Common myeloid progenitor, CD34-positive (primary cell): Measurements from ENCODE around the gene DPEP1.
"Not testable (repeated sequence)": the region's sequence is repeated elsewhere in the genome, so short reads cannot be mapped to it uniquely, and the experiment has no call there.

ENCODE experiments used
- CTCF ChIA-PET: fragments of 350-600 bp; sonication (Branson Sonifier 250); formaldehyde crosslinking; loops from one replicate; lab custom pipeline; 2021; ENCODE audit warnings: antibody characterized with exemption; lab: Charles Lee
- POLR2A ChIA-PET: fragments of 350-600 bp; sonication (Branson Sonifier 250); formaldehyde crosslinking; loops from one replicate; lab custom pipeline; 2021; ENCODE audit warnings: antibody characterized with exemption; lab: Charles Lee
- DNase-seq, 3 donors: peaks; one replicate each; pipeline versions ENCODE4 v3.0.0 to v3.0.0-alpha.2; 2013
- H3K27ac ChIP-seq, 2 experiments: 1 replicate in 1 of 2; 2 replicates in 1 of 2; pipeline ENCODE4 v1.7.0; 2013; ENCODE audit warnings: inconsistent platforms in 2 of 2, low read length in 2 of 2, mild to moderate bottlenecking in 2 of 2, low read depth in 1 of 2, moderate library complexity in 1 of 2; ENCODE audit not compliant: severe bottlenecking in 2 of 2, insufficient read depth in 1 of 2, poor library complexity in 1 of 2
- H3K27me3 ChIP-seq, 5 experiments: replicated peaks in 2 of 5; 1 replicate in 3 of 5; 2 replicates in 2 of 5; pipeline versions ENCODE4 v1.6.1 to v1.7.0; 2013; ENCODE audit warnings: low read length in 4 of 5, mild to moderate bottlenecking in 2 of 5, moderate library complexity in 2 of 5, inconsistent platforms in 1 of 5; ENCODE audit not compliant: insufficient read depth in 5 of 5, control insufficient read depth in 4 of 5
- H3K36me3 ChIP-seq, 4 experiments: 1 replicate in 2 of 4; 2 replicates in 2 of 4; pipeline versions ENCODE4 v1.6.1 to v1.7.0; 2013; ENCODE audit warnings: low read length in 3 of 4, control low read depth in 1 of 4, mild to moderate bottlenecking in 1 of 4; ENCODE audit not compliant: control insufficient read depth in 4 of 4, insufficient read depth in 4 of 4
- H3K4me1 ChIP-seq, 4 experiments: 1 replicate in 3 of 4; 2 replicates in 1 of 4; pipeline versions ENCODE4 v1.6.1 to v1.7.1; 2013; ENCODE audit warnings: low read length in 3 of 4, mild to moderate bottlenecking in 3 of 4, control low read depth in 1 of 4, inconsistent platforms in 1 of 4, moderate library complexity in 1 of 4; ENCODE audit not compliant: control insufficient read depth in 4 of 4, insufficient read depth in 4 of 4; ENCODE audit errors: control extremely low read depth in 1 of 4
- H3K4me3 ChIP-seq, 7 experiments: 1 replicate in 4 of 7; 2 replicates in 3 of 7; pipeline versions ENCODE4 v1.5.1 to v1.7.0; 2013; ENCODE audit warnings: mild to moderate bottlenecking in 7 of 7, low read length in 6 of 7, moderate library complexity in 6 of 7, inconsistent platforms in 2 of 7, low read depth in 2 of 7, control low read depth in 1 of 7; ENCODE audit not compliant: insufficient read depth in 4 of 7, control insufficient read depth in 1 of 7; ENCODE audit errors: extremely low read depth in 1 of 7
- H3K9me3 ChIP-seq, 5 experiments: 1 replicate in 4 of 5; 2 replicates in 1 of 5; pipeline versions ENCODE4 v1.6.1 to v1.7.1; 2013; ENCODE audit warnings: low read length in 4 of 5, mild to moderate bottlenecking in 2 of 5, inconsistent platforms in 1 of 5, low read depth in 1 of 5, moderate library complexity in 1 of 5; ENCODE audit not compliant: control insufficient read depth in 4 of 5, insufficient read depth in 2 of 5; ENCODE audit errors: control extremely low read depth in 1 of 5
- WGBS: methylation state at CpG from one replicate; pipeline ENCODE4 v1.1.5; 2013; ENCODE audit not compliant: insufficient coverage; 5-methylcytosine and 5-hydroxymethylcytosine counted together

Gene DPEP1

DNA sequence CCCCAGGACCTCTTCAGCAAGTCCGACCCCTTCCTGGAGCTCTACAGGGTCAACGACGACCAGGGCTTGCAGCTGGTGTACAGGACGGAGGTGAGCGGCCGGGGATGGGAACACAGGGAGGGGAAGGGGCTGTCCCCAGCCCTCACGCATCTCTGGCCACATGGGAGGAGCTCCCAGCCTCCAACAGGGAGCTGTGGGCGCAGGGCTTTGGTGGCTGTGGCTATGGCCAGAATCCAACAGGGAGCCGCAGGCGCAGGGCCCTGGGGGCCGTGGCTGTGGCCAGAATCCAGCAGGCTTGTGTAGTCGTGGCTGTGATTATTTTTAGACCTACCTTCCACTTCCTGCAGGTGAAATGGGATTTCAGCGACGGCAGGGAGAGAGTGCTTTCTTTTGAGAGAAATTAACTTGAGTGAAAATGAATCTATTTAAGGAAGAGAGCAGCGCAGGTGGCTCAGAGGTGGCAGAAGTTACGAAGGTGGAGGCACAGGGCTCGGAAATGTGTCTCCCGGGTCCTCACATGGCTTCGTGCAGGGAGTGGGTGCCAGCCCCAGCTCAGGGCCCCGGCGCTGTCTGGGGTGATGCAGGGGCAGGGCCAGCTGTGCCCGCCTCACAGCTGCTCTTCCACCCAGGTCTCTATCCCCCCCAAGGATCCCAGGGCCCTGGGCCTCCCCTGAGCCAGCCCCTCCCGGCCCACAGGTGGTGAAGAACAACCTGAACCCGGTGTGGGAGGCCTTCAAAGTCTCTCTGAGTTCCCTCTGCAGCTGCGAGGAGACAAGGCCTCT, 28.5 kb upstream of the DPEP1 start:
- ChIA-PET CTCF (no interaction called here), POLR2A (interaction anchor here (0.6 kb wide), 1 partner anchor 54 kb away, joined by 3 read pairs; no protein-coding TSS in a partner anchor)
- peaks cover 0 to 7% (median 2%) of the 10 kb centered on the region in 4 experiments for H3K4me1 ChIP-seq
- H3K9me3 ChIP-seq = no peaks in the 10 kb centered on the region
- no peaks in the 10 kb centered on the region for H3K27me3 ChIP-seq
- H3K4me3 ChIP-seq = no peak overlapping the region
- H3K36me3 ChIP-seq = no peaks in the 10 kb centered on the region
- no peak for DNase-seq
- H3K27ac ChIP-seq = no peak overlapping the region
- WGBS = 78% methylated on average over 14 of the region's 25 CpGs

DNA sequence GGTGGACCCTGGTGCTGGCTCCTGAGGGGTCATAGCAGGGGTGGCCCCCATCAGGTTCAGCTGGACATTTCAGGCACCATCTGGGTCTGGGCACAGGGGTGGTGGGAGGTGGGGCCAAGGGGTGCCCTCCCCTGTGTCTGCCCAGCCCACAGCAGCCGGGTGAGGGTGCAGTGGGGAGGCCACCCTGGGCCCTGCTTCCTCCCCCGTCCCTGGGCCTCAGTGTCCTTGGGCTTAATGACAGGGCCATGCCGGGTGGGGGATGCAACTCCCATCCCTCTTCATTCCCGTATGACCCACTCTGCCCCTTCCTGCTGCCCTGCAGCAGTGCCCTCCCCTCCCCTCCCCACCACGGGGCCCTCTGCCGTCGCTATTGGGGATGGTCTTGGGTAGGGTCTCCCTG, 27.2 kb upstream of the DPEP1 start:
- Histone ChIP-seq H3K4me1 (peaks cover 0 to 7% (median 2%) of the 10 kb centered on the region in 4 experiments), H3K9me3 (no peaks in the 10 kb centered on the region), H3K4me3 (no peak overlapping the region), H3K36me3 (no peaks in the 10 kb centered on the region), H3K27me3 (no peaks in the 10 kb centered on the region), H3K27ac (no peak overlapping the region)
- POLR2A ChIA-PET = no interaction called here
- CTCF ChIA-PET = no interaction called here
- 100% methylated on average over 4 of the region's 7 CpGs for WGBS
- no peak for DNase-seq

DNA sequence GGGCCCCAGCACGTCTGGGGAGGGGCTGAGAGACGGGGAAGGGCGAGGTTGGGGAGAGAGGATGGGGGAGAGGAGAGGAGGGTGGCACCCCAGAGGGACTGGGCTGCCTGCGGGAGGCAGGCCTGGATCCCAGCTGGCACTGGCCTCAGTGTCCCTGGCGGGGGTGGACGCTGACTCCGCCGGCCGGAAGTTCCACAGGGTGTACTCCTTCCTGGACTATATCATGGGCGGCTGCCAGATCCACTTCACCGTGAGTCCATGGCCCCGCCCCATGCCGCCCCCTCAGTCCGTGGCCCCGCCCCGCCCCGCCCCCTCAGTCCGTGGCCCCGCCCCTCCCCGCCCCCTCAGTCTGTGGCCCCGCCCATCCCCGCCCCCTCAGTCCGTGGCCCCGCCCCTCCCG, 26.6 kb upstream of the DPEP1 start:
- Histone ChIP-seq H3K4me3 (no peak overlapping the region), H3K4me1 (peaks cover 0 to 7% (median 1%) of the 10 kb centered on the region in 4 experiments), H3K27me3 (no peaks in the 10 kb centered on the region), H3K27ac (no peak overlapping the region), H3K9me3 (no peaks in the 10 kb centered on the region), H3K36me3 (no peaks in the 10 kb centered on the region)
- DNase-seq = no peak
- CTCF ChIA-PET = no interaction called here
- POLR2A ChIA-PET = no interaction called here
- WGBS = 100% methylated on average over 10 of the region's 25 CpGs

DNA sequence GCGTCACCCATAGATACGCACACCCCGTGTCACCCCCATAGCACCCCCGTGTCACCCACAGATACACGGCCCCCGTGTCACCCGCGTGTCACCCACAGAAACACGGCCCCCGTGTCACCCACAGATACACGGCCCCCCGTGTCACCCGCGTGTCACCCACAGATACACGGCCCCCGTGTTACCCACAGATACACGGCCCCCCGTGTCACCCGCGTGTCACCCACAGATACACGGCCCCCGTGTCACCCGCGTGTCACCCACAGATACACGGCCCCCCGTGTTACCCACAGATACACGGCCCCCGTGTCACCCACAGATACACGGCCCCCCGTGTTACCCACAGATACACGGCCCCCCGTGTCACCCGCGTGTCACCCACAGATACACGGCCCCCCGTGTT, 25.8 kb upstream of the DPEP1 start:
- H3K4me1 ChIP-seq, H3K36me3 ChIP-seq, H3K4me3 ChIP-seq, CTCF ChIA-PET, H3K27me3 ChIP-seq, DNase-seq, H3K27ac ChIP-seq, POLR2A ChIA-PET, H3K9me3 ChIP-seq: not testable (repeated sequence)
- 100% methylated on average over 2 of the region's 36 CpGs for WGBS

DNA sequence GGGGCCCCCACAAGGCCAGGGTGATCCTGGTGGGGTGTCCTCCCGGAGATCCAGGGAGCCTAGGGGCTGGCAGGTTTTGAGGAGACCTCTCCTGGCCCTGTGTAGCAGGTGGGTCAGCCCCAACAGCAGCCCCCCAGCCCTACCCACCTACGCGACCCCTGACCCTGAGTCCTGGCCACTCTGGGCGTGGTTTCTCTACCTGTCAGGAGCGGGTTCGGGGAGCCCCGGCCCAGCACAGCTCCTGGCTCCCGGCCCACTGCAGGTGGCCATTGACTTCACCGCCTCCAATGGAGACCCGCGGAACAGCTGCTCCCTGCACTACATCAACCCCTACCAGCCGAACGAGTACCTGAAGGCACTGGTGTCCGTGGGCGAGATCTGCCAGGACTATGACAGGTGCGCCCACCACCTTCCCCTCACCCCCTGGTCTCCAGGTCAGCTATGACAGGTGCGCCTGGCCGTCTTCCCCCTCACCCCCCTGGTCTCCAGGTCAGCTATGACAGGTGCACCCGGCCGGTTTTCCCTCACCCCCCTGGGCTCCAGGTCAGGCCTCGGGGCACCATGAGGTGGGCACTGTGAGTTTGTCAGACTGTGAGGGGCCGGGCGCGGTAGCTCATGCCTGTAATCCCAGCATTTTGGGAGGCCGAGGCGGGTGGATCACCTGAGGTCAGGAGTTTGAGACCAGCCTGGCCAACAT, 24.9 kb upstream of the DPEP1 start:
- ChIA-PET POLR2A (no interaction called here), CTCF (no interaction called here)
- Histone ChIP-seq H3K27ac (no peak overlapping the region), H3K4me3 (no peak overlapping the region), H3K9me3 (no peaks in the 10 kb centered on the region), H3K4me1 (no peaks in the 10 kb centered on the region), H3K36me3 (no peaks in the 10 kb centered on the region), H3K27me3 (no peaks in the 10 kb centered on the region)
- no peak for DNase-seq
- 94% methylated on average over 14 of the region's 26 CpGs for WGBS

DNA sequence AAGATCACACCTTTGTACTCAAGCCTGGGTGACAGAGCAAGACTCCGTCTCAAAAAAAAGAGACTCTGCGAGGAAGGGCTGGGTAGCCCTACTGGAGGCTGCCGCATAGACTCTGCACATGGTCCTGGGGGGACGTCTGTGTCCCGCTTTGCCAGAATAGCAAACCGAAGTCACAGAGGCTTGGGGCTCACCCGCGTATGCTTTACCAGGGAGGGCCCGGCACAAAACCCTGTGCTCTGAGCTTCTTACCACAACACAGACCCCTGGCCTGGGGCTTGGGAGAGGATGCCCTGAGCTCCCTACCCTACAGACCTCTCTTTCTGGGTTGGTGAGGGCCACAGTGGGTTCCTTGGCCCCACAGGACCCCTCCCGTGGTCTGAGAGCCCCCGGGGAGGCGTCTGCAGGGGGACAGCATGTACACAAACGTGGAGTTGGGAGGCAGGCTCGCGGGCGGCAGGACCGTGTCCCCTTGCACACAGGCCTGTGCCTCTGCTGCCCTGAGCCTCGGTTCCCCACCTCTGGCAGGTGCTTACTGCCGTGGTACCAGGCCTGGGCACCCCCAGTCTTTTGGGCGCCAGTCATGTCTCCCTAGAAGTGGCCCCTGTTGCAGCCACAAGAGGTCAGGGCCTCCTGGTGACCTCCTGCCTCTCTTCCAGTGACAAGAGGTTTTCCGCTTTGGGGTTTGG, 24.1 kb upstream of the DPEP1 start:
- Histone ChIP-seq H3K4me1 (no peaks in the 10 kb centered on the region), H3K27ac (no peak overlapping the region), H3K9me3 (no peaks in the 10 kb centered on the region), H3K27me3 (no peaks in the 10 kb centered on the region), H3K36me3 (no peaks in the 10 kb centered on the region), H3K4me3 (no peak overlapping the region)
- CTCF ChIA-PET = no interaction called here
- WGBS = 97% methylated on average over 20 of the region's 21 CpGs
- DNase-seq = no peak
- POLR2A ChIA-PET = no interaction called here

DNA sequence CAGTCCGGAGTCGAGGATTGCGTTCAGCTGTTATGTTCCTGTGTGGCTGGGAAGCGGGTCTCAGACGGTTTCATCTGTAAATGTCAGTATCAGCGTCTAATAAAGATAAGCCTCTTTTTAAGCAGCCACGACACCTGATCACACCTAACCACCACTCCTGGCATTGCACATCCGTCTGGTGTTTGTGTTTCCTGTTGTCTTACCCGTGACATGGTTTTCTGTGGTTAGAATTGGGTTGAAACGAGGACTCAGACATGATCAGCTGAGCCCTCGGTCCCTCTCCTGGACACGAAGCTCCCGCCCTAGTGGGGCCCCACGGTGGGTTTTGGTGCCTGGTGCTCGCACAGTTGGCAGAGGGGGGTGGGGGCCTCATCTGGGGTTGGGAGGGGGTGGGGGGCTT, 19.6 kb upstream of the DPEP1 start:
- 79% methylated on average over 8 of the region's 15 CpGs for WGBS
- no peaks in the 10 kb centered on the region for H3K27me3 ChIP-seq
- H3K9me3 ChIP-seq = no peaks in the 10 kb centered on the region
- no peaks in the 10 kb centered on the region for H3K36me3 ChIP-seq
- POLR2A ChIA-PET = no interaction called here
- H3K4me3 ChIP-seq = no peak overlapping the region
- no peaks in the 10 kb centered on the region for H3K4me1 ChIP-seq
- DNase-seq = peak in 1 of 3 donors; percentile 47
- CTCF ChIA-PET = no interaction called here
- no peak overlapping the region for H3K27ac ChIP-seq
